ENCODE measurements around the gene TRAK2. TPM values are rescaled to one million over a fixed set of nuclear protein-coding genes. Genes with fewer than 3 reads are reported as not detected.

The TRAK2 gene
- total RNA-seq, 3 donors from 2014 or later (not counting 1 experiment from before 2014, with no cell fraction given): 19.2 to 29.4 (median 26.2) TPM

GRCh38 chr2:201413552-201413951 lies 37.7 kb downstream of the TRAK2 start:
- H3K4me1 ChIP-seq (ENCODE audit: control insufficient read depth, insufficient read depth, low read length): peaks cover 8% of the 10 kb centered on the region
- Mint-ChIP-seq H3K27ac (no peak overlapping the region), H3K36me3 (peaks cover 6% of the 10 kb centered on the region), H3K4me1 (peaks cover 17 to 19% of the 10 kb centered on the region in 2 donors), H3K9me3 (no peaks in the 10 kb centered on the region), H3K4me3 (no peak overlapping the region), H3K27me3 (ENCODE audit: low read depth in 2 of 2) (no peaks in the 10 kb centered on the region)
- no peaks in the 10 kb centered on the region for H3K9me3 ChIP-seq (ENCODE audit: control insufficient read depth, insufficient read depth, low read length)
- intact Hi-C loops (cut with micrococcal nuclease): no loop called here
- 39% methylated on average over 4 of the region's 4 CpGs for WGBS (ENCODE audit: insufficient coverage)
- no peaks in the 10 kb centered on the region for H3K36me3 ChIP-seq (ENCODE audit: control insufficient read depth, insufficient read depth, low read length)
- TF ChIP-seq CTCF (IDR thresholded peaks at IDR 0.05): no peak
- H3K4me3 ChIP-seq (ENCODE audit: low read length): no peak overlapping the region
- ATAC-seq (peak in 1 of 3 donors; percentile 38), DNase-seq (peak in 1 of 2 donors; percentile 21)
- no peaks in the 10 kb centered on the region for H3K27me3 ChIP-seq (ENCODE audit: control insufficient read depth, insufficient read depth, low read length)
- peak overlapping the region; percentile 73 for H3K27ac ChIP-seq (ENCODE audit: low read length)

GRCh38 chr2:201413143-201413542 lies 38.1 kb downstream of the TRAK2 start:
- no peak overlapping the region for H3K27ac Mint-ChIP-seq
- ATAC-seq (no peak), DNase-seq (no peak)
- H3K4me1 Mint-ChIP-seq: peaks cover 17 to 19% of the 10 kb centered on the region in 2 donors
- H3K4me3 Mint-ChIP-seq: no peak overlapping the region
- no peaks in the 10 kb centered on the region for H3K27me3 Mint-ChIP-seq (ENCODE audit: low read depth in 2 of 2)
- Histone ChIP-seq H3K4me1 (ENCODE audit: control insufficient read depth, insufficient read depth, low read length) (peaks cover 8% of the 10 kb centered on the region), H3K27me3 (ENCODE audit: control insufficient read depth, insufficient read depth, low read length) (no peaks in the 10 kb centered on the region), H3K27ac (ENCODE audit: low read length) (peak overlapping the region; percentile 73), H3K9me3 (ENCODE audit: control insufficient read depth, insufficient read depth, low read length) (no peaks in the 10 kb centered on the region), H3K36me3 (ENCODE audit: control insufficient read depth, insufficient read depth, low read length) (no peaks in the 10 kb centered on the region), H3K4me3 (ENCODE audit: low read length) (no peak overlapping the region)
- no peaks in the 10 kb centered on the region for H3K9me3 Mint-ChIP-seq
- intact Hi-C loops (cut with micrococcal nuclease): no loop called here
- no CpG with 5 or more reads among the region's 2 CpGs for WGBS (ENCODE audit: insufficient coverage)
- peaks cover 6% of the 10 kb centered on the region for H3K36me3 Mint-ChIP-seq
- TF ChIP-seq CTCF (IDR thresholded peaks at IDR 0.05): no peak

- Mint-ChIP-seq H3K27me3 (ENCODE audit: low read depth in 2 of 2) (no peaks in the 10 kb centered on the region), H3K9me3 (no peaks in the 10 kb centered on the region), H3K27ac (no peak overlapping the region), H3K4me3 (peak overlapping the region; percentile 22), H3K36me3 (peaks cover 6% of the 10 kb centered on the region), H3K4me1 (peaks cover 17 to 19% of the 10 kb centered on the region in 2 donors)
- Histone ChIP-seq H3K36me3 (ENCODE audit: control insufficient read depth, insufficient read depth, low read length) (peaks cover 6% of the 10 kb centered on the region), H3K4me3 (ENCODE audit: low read length) (no peak overlapping the region), H3K9me3 (ENCODE audit: control insufficient read depth, insufficient read depth, low read length) (no peaks in the 10 kb centered on the region), H3K27me3 (ENCODE audit: control insufficient read depth, insufficient read depth, low read length) (no peaks in the 10 kb centered on the region), H3K4me1 (ENCODE audit: control insufficient read depth, insufficient read depth, low read length) (peaks cover 8% of the 10 kb centered on the region), H3K27ac (ENCODE audit: low read length) (no peak overlapping the region)
- no peak for TF ChIP-seq CTCF (IDR thresholded peaks at IDR 0.05)
- intact Hi-C loops (cut with micrococcal nuclease): no loop called here
- ATAC-seq: no peak
- no peak for DNase-seq
Observed at GRCh38 chr2:201411421-201411820, 39.8 kb downstream of the TRAK2 start.

GRCh38 chr2:201408931-201409330 lies 42.3 kb downstream of the TRAK2 start:
- Mint-ChIP-seq H3K9me3 (no peaks in the 10 kb centered on the region), H3K36me3 (peaks cover 6% of the 10 kb centered on the region), H3K4me3 (no peak overlapping the region), H3K27me3 (ENCODE audit: low read depth in 2 of 2) (no peaks in the 10 kb centered on the region), H3K27ac (no peak overlapping the region), H3K4me1 (peaks cover 27 to 31% of the 10 kb centered on the region in 2 donors)
- TF ChIP-seq CTCF (IDR thresholded peaks at IDR 0.05): no peak
- no peak overlapping the region for H3K27ac ChIP-seq (ENCODE audit: low read length)
- peaks cover 6% of the 10 kb centered on the region for H3K36me3 ChIP-seq (ENCODE audit: control insufficient read depth, insufficient read depth, low read length)
- H3K4me1 ChIP-seq (ENCODE audit: control insufficient read depth, insufficient read depth, low read length): peaks cover 8% of the 10 kb centered on the region
- no peaks in the 10 kb centered on the region for H3K27me3 ChIP-seq (ENCODE audit: control insufficient read depth, insufficient read depth, low read length)
- H3K4me3 ChIP-seq (ENCODE audit: low read length): no peak overlapping the region
- no peak for DNase-seq
- WGBS (ENCODE audit: insufficient coverage): no CpG with 5 or more reads among the region's 3 CpGs
- no peak for ATAC-seq
- H3K9me3 ChIP-seq (ENCODE audit: control insufficient read depth, insufficient read depth, low read length): no peaks in the 10 kb centered on the region
- intact Hi-C loops (cut with micrococcal nuclease): no loop called here
